Measurements from ENCODE around the gene USP20.

Gene USP20

GRCh38 chr9:129823935-129824601, 11.2 kb upstream of the USP20 start, which contains the start of gene TOR1A:
TOR1A (minus strand) TSS chr9:129824136; CDS start chr9:129824085, 51 bp downstream.
- DNase-seq = peak; percentile 53 to 84

- no peak for DNase-seq
Observed at GRCh38 chr9:129826344-129826743, 8.9 kb upstream of the USP20 start.

- no peak for DNase-seq
Observed at GRCh38 chr9:129826759-129827158, 8.5 kb upstream of the USP20 start.

GRCh38 chr9:129828051-129828450, 7.2 kb upstream of the USP20 start:
- DNase-seq = no peak

- no peak for DNase-seq
Observed at GRCh38 chr9:129828969-129829368, 6.3 kb upstream of the USP20 start.

GRCh38 chr9:129832982-129833381, 2.3 kb upstream of the USP20 start:
- DNase-seq = no peak

- no peak for DNase-seq
Observed at GRCh38 chr9:129834489-129835127, 650 bp upstream of the USP20 start.

GRCh38 chr9:129835860-129836223, 584 bp downstream of the USP20 start:
- no peak for DNase-seq

GRCh38 chr9:129836311-129837007, 1.2 kb downstream of the USP20 start:
- no peak for DNase-seq

GRCh38 chr9:129838707-129839259, 3.5 kb downstream of the USP20 start:
- DNase-seq = no peak

- DNase-seq = no peak
Observed at GRCh38 chr9:129839324-129840023, 4.2 kb downstream of the USP20 start.

GRCh38 chr9:129840034-129840433, 4.8 kb downstream of the USP20 start:
- no peak for DNase-seq

- no peak for DNase-seq
Observed at GRCh38 chr9:129841071-129841470, 5.8 kb downstream of the USP20 start.

GRCh38 chr9:129845373-129845772, 10.1 kb downstream of the USP20 start:
- DNase-seq = no peak

GRCh38 chr9:129848712-129849441, 13.6 kb downstream of the USP20 start:
- DNase-seq = no peak

GRCh38 chr9:129849901-129850300, 14.6 kb downstream of the USP20 start:
- DNase-seq = no peak

GRCh38 chr9:129850821-129851550, 15.7 kb downstream of the USP20 start:
- no peak for DNase-seq

GRCh38 chr9:129851821-129852220, 16.6 kb downstream of the USP20 start:
- DNase-seq = no peak

GRCh38 chr9:129852579-129852978, 17.3 kb downstream of the USP20 start:
- DNase-seq = no peak

- DNase-seq = no peak
Observed at GRCh38 chr9:129853614-129854013, 18.4 kb downstream of the USP20 start.

- no peak for DNase-seq
Observed at GRCh38 chr9:129854588-129855110, 19.4 kb downstream of the USP20 start.

Data from cerebellar nuclear complex (tissue), 1 donor.